ENCODE results near the gene METTL1.

Gene METTL1

GRCh38 chr12:57806677-57807076, 34.8 kb upstream of the METTL1 start:
- H3K27me3 ChIP-seq (ENCODE audit: insufficient read depth, poor library complexity, severe bottlenecking) = no peaks in the 10 kb centered on the region
- no peak for TF ChIP-seq POLR2AphosphoS5 (IDR thresholded peaks at IDR 0.05; ENCODE audit: low read depth)
- TF ChIP-seq REST (IDR thresholded peaks at IDR 0.05; ENCODE audit: insufficient replicate concordance, low read depth) = no peak
- TF ChIP-seq CTCF (IDR thresholded peaks at IDR 0.05; ENCODE audit: insufficient read depth, low read length) = no peak
- TF ChIP-seq GABPA (IDR thresholded peaks at IDR 0.05; ENCODE audit: low read depth) = no peak
- no peak for TF ChIP-seq SPI1 (IDR thresholded peaks at IDR 0.05; ENCODE audit: borderline replicate concordance, low read depth)
- no peak overlapping the region for H3K27ac ChIP-seq (replicated peaks)
- no peak for DNase-seq (ENCODE audit: low read depth in 1 of 2, low spot score in 1 of 2)
- no peak overlapping the region for H3K4me3 ChIP-seq (replicated peaks; ENCODE audit: insufficient read depth, low read length)

- Histone ChIP-seq H3K4me3 (replicated peaks; ENCODE audit: insufficient read depth, low read length) (no peak overlapping the region), H3K27ac (replicated peaks) (no peak overlapping the region), H3K27me3 (ENCODE audit: insufficient read depth, poor library complexity, severe bottlenecking) (no peaks in the 10 kb centered on the region)
- TF ChIP-seq REST (IDR thresholded peaks at IDR 0.05; ENCODE audit: insufficient replicate concordance, low read depth) (no peak), POLR2AphosphoS5 (IDR thresholded peaks at IDR 0.05; ENCODE audit: low read depth) (no peak), CTCF (IDR thresholded peaks at IDR 0.05; ENCODE audit: insufficient read depth, low read length) (peak; percentile 74)
- DNase-seq (ENCODE audit: low read depth in 1 of 2, low spot score in 1 of 2) = peak in 1 of 2 experiments; percentile 18
Measured at GRCh38 chr12:57803319-57803893, 31.5 kb upstream of the METTL1 start.

GRCh38 chr12:57802607-57803006, 30.7 kb upstream of the METTL1 start:
- no peak for TF ChIP-seq SPI1 (IDR thresholded peaks at IDR 0.05; ENCODE audit: borderline replicate concordance, low read depth)
- TF ChIP-seq CTCF (IDR thresholded peaks at IDR 0.05; ENCODE audit: insufficient read depth, low read length) = no peak
- no peak for TF ChIP-seq POLR2AphosphoS5 (IDR thresholded peaks at IDR 0.05; ENCODE audit: low read depth)
- no peak for TF ChIP-seq GABPA (IDR thresholded peaks at IDR 0.05; ENCODE audit: low read depth)
- TF ChIP-seq REST (IDR thresholded peaks at IDR 0.05; ENCODE audit: insufficient replicate concordance, low read depth) = no peak
- Histone ChIP-seq H3K4me3 (replicated peaks; ENCODE audit: insufficient read depth, low read length) (no peak overlapping the region), H3K27me3 (ENCODE audit: insufficient read depth, poor library complexity, severe bottlenecking) (no peaks in the 10 kb centered on the region), H3K27ac (replicated peaks) (no peak overlapping the region)
- DNase-seq (ENCODE audit: low read depth in 1 of 2, low spot score in 1 of 2) = no peak

Data from HL-60 (cell line).